GM13977 (cell line): ENCODE results near the gene NOD2.

Source experiments
- DNase-seq: peaks from one replicate; pipeline ENCODE4 v3.0.0; 2012; ENCODE audit warnings: low spot score
- in situ Hi-C: fragments of 300-500 bp; cut with MboI; formaldehyde crosslinking; loops from one replicate; pipeline ENCODE4 v1.12.0; 2022; ENCODE audit warnings: low sequenced_read_pairs, low pct_unique_long_range_greater_than_20kb, mixed read lengths, inconsistent platforms; ENCODE audit not compliant: unreplicated experiment
- TF ChIP-seq, protein P1 (sequence below): IDR thresholded peaks from 2 replicates; pipeline ENCODE4 v1.5.1; 2012; ENCODE audit warnings: mild to moderate bottlenecking, control low read depth; ENCODE audit not compliant: insufficient read depth; ENCODE audit errors: extremely low read depth, missing control alignments

Gene NOD2

GRCh38 chr16:50712560-50712898 is 19.1 kb downstream of the NOD2 start:
- in situ Hi-C loops, result no loop called here
- no peak for DNase-seq
- TF ChIP-seq, protein P1, sequence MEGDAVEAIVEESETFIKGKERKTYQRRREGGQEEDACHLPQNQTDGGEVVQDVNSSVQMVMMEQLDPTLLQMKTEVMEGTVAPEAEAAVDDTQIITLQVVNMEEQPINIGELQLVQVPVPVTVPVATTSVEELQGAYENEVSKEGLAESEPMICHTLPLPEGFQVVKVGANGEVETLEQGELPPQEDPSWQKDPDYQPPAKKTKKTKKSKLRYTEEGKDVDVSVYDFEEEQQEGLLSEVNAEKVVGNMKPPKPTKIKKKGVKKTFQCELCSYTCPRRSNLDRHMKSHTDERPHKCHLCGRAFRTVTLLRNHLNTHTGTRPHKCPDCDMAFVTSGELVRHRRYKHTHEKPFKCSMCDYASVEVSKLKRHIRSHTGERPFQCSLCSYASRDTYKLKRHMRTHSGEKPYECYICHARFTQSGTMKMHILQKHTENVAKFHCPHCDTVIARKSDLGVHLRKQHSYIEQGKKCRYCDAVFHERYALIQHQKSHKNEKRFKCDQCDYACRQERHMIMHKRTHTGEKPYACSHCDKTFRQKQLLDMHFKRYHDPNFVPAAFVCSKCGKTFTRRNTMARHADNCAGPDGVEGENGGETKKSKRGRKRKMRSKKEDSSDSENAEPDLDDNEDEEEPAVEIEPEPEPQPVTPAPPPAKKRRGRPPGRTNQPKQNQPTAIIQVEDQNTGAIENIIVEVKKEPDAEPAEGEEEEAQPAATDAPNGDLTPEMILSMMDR, result no peak

- no peak for DNase-seq
- in situ Hi-C loops, result no loop called here
- TF ChIP-seq, protein P1, result no peak
Measured at GRCh38 chr16:50712956-50713355, 19.6 kb downstream of the NOD2 start.

- DNase-seq, result no peak
- in situ Hi-C loops, result no loop called here
- TF ChIP-seq, protein P1, result no peak
Measured at GRCh38 chr16:50717091-50717490, 23.7 kb downstream of the NOD2 start.

- in situ Hi-C loops, result no loop called here
- TF ChIP-seq, protein P1, result no peak
Measured at GRCh38 chr16:50717494-50717893, 24.1 kb downstream of the NOD2 start.

DNA sequence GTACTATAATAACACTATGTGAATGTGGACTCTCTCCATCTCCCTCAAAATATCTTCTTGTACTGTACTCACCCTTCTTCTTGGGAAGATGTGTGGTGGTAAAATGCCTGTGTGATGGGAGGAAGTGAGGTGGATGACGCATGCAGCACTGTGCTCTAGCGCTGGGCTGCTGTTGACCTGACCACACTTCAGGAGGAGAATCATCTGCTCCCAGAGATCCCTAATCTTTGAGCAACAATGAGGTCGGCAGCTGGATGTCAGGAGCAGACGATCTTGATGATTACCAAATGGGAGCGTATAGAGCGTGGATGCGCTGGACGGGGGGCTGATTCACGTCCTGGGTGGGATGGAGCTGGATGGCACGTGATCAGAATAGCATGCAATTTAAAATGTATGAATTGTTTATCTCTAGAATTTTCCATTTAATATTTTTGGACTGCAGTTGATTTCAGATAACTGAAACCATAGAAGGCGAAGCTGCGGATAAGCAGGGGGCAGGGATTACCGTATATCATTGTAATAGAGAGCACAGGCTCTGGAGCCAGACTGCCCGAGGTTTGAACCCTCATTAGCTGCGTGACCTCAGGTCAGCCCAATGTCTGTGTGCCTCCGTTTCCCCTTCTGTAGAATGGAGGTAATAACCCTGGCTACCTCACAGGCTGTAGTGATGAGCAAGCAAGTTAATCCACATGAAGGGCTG is 24.8 kb downstream of the NOD2 start:
- no peak for DNase-seq
- in situ Hi-C loops, result no loop called here
- TF ChIP-seq, protein P1, result no peak

More at GRCh38 chr16:50717494-50717893, 24.1 kb downstream of the NOD2 start:
- DNase-seq, result no peak

GRCh38 chr16:50718761-50719400 is 25.5 kb downstream of the NOD2 start:
- DNase-seq, result no peak
- TF ChIP-seq, protein P1, result no peak
- in situ Hi-C loops, result no loop called here
